Ishikawa (cell line): Measurements from ENCODE around the gene CCNJL.

Experiments
- CREB1 ChIP-seq: IDR thresholded peaks from 2 replicates; pipeline ENCODE4 v1.6.1; 2012; ENCODE audit warnings: low read depth
- EGR1 ChIP-seq: IDR thresholded peaks from 2 replicates; pipeline ENCODE4 v1.6.1; 2012
- EP300 ChIP-seq: IDR thresholded peaks from 2 replicates; pipeline ENCODE4 v1.6.1; 2012; ENCODE audit warnings: borderline replicate concordance
- MAX ChIP-seq: IDR thresholded peaks from 2 replicates; pipeline ENCODE4 v1.6.1; 2012
- RAD21 ChIP-seq: IDR thresholded peaks from 2 replicates; pipeline ENCODE4 v1.6.1; 2012; ENCODE audit warnings: low read depth
- TF ChIP-seq, protein P1 (sequence below): IDR thresholded peaks from 2 replicates; pipeline ENCODE4 v1.6.1; 2012; ENCODE audit warnings: low read depth, mild to moderate bottlenecking

- TF ChIP-seq EP300: no peak
- TF ChIP-seq, protein P1, sequence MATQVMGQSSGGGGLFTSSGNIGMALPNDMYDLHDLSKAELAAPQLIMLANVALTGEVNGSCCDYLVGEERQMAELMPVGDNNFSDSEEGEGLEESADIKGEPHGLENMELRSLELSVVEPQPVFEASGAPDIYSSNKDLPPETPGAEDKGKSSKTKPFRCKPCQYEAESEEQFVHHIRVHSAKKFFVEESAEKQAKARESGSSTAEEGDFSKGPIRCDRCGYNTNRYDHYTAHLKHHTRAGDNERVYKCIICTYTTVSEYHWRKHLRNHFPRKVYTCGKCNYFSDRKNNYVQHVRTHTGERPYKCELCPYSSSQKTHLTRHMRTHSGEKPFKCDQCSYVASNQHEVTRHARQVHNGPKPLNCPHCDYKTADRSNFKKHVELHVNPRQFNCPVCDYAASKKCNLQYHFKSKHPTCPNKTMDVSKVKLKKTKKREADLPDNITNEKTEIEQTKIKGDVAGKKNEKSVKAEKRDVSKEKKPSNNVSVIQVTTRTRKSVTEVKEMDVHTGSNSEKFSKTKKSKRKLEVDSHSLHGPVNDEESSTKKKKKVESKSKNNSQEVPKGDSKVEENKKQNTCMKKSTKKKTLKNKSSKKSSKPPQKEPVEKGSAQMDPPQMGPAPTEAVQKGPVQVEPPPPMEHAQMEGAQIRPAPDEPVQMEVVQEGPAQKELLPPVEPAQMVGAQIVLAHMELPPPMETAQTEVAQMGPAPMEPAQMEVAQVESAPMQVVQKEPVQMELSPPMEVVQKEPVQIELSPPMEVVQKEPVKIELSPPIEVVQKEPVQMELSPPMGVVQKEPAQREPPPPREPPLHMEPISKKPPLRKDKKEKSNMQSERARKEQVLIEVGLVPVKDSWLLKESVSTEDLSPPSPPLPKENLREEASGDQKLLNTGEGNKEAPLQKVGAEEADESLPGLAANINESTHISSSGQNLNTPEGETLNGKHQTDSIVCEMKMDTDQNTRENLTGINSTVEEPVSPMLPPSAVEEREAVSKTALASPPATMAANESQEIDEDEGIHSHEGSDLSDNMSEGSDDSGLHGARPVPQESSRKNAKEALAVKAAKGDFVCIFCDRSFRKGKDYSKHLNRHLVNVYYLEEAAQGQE: no peak
- TF ChIP-seq MAX: no peak
- no peak for TF ChIP-seq EGR1
- no peak for TF ChIP-seq RAD21
- no peak for TF ChIP-seq CREB1
Measured at GRCh38 chr5:160348080-160348479, 35.7 kb upstream of the CCNJL start.
